ENCODE results near the gene ATP11C. TPM values are rescaled to one million over a fixed set of nuclear protein-coding genes. Genes with fewer than 3 reads are reported as not detected.

Gene ATP11C
- polyA plus RNA-seq, 3 donors, result 1.6 to 6.7 (median 2.5) TPM

DNA sequence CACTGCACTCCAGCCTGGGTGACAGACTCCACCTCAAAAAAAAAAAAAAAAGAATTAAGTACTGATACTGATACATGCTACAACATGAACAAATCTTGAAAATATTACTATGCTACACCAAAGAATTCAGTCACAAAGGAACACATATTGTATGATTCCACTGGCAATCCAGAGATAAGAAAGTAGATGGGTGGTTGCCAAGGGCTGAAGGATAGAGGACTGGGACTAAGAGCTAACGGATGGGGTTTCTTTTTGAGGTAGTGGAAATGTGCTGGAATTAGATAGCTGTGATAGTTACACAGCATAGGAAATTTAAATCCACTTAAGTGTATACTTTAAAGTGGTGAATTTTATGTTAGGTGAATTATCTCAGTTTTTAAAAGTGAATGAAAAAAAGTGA, 12.5 kb downstream of the ATP11C start:
- Mint-ChIP-seq H3K4me3 (no peak overlapping the region), H3K27me3 (ENCODE audit: low read depth in 3 of 3) (peaks cover 0 to 2% (median 0%) of the 10 kb centered on the region in 3 donors), H3K36me3 (peaks cover 5% of the 10 kb centered on the region in 2 donors), H3K27ac (no peak overlapping the region), H3K9me3 (peaks cover 0 to 6% (median 2%) of the 10 kb centered on the region in 7 donors), H3K4me1 (peaks cover 25% of the 10 kb centered on the region)
- no peaks in the 10 kb centered on the region for H3K27me3 ChIP-seq (ENCODE audit: control insufficient read depth in 2 of 2, insufficient read depth in 2 of 2, low read length in 2 of 2)
- no peaks in the 10 kb centered on the region for H3K9me3 ChIP-seq (replicated peaks in 1 of 2; ENCODE audit: control insufficient read depth in 1 of 2, insufficient read depth in 1 of 2, low read length in 2 of 2)
- WGBS (ENCODE audit: insufficient coverage), result no CpG with 5 or more reads among the region's 1 CpG
- no peak overlapping the region for H3K27ac ChIP-seq (ENCODE audit: low read depth in 1 of 2, low read length in 2 of 2)
- no peaks in the 10 kb centered on the region for H3K36me3 ChIP-seq (replicated peaks in 1 of 2; ENCODE audit: control insufficient read depth in 1 of 2, insufficient read depth in 2 of 2, low read length in 2 of 2)
- H4K20me1 ChIP-seq (ENCODE audit: insufficient read depth, low read length), result peaks cover 24% of the 10 kb centered on the region
- no peaks in the 10 kb centered on the region for H3K79me2 ChIP-seq (ENCODE audit: insufficient read depth, low read length)
- H3K4me3 ChIP-seq (replicated peaks in 1 of 3; ENCODE audit: low read depth in 2 of 3, low read length in 3 of 3), result no peak overlapping the region
- no peak overlapping the region for H3K4me2 ChIP-seq (replicated peaks; ENCODE audit: extremely low read depth, low read length, poor library complexity, severe bottlenecking)
- no peak overlapping the region for H2AFZ ChIP-seq (ENCODE audit: insufficient read depth, low read depth, low read length, poor library complexity, severe bottlenecking)
- H3K4me1 ChIP-seq (ENCODE audit: control insufficient read depth in 1 of 2, insufficient read depth in 2 of 2, low read length in 2 of 2), result peaks cover 7 to 12% of the 10 kb centered on the region in 2 donors
- TF ChIP-seq, protein P1, sequence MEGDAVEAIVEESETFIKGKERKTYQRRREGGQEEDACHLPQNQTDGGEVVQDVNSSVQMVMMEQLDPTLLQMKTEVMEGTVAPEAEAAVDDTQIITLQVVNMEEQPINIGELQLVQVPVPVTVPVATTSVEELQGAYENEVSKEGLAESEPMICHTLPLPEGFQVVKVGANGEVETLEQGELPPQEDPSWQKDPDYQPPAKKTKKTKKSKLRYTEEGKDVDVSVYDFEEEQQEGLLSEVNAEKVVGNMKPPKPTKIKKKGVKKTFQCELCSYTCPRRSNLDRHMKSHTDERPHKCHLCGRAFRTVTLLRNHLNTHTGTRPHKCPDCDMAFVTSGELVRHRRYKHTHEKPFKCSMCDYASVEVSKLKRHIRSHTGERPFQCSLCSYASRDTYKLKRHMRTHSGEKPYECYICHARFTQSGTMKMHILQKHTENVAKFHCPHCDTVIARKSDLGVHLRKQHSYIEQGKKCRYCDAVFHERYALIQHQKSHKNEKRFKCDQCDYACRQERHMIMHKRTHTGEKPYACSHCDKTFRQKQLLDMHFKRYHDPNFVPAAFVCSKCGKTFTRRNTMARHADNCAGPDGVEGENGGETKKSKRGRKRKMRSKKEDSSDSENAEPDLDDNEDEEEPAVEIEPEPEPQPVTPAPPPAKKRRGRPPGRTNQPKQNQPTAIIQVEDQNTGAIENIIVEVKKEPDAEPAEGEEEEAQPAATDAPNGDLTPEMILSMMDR (IDR thresholded peaks at IDR 0.05), result no peak
- no peak overlapping the region for H3K9ac ChIP-seq (ENCODE audit: insufficient read depth, low read length, poor library complexity, severe bottlenecking)
- no peak for DNase-seq
- intact Hi-C loops (cut with micrococcal nuclease), result no loop called here

DNA sequence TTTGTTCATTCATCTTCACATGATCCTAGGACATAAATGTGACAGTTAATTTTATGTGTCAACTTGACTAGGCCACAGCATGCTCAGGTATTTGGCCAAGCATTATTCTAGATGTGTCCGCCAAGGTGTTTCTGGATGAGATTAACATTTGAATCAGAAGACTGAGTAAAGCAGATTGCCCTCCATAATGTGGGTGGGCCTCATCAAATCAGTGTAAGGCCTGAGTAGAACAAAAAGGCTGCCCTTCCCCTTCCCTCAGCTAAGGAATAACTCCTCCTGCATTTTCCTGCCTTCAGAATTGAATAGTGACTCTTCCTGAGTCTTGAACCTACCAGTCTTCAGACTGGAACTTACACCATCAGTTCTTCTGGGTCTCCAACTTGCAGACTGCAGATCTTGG, 18.4 kb downstream of the ATP11C start:
- Histone ChIP-seq H3K27me3 (ENCODE audit: control insufficient read depth in 2 of 2, insufficient read depth in 2 of 2, low read length in 2 of 2) (no peaks in the 10 kb centered on the region), H3K9me3 (replicated peaks in 1 of 2; ENCODE audit: control insufficient read depth in 1 of 2, insufficient read depth in 1 of 2, low read length in 2 of 2) (no peaks in the 10 kb centered on the region), H3K9ac (ENCODE audit: insufficient read depth, low read length, poor library complexity, severe bottlenecking) (no peak overlapping the region), H2AFZ (ENCODE audit: insufficient read depth, low read depth, low read length, poor library complexity, severe bottlenecking) (no peak overlapping the region), H3K36me3 (replicated peaks in 1 of 2; ENCODE audit: control insufficient read depth in 1 of 2, insufficient read depth in 2 of 2, low read length in 2 of 2) (no peaks in the 10 kb centered on the region), H3K27ac (ENCODE audit: low read depth in 1 of 2, low read length in 2 of 2) (no peak overlapping the region), H3K4me1 (ENCODE audit: control insufficient read depth in 1 of 2, insufficient read depth in 2 of 2, low read length in 2 of 2) (peaks cover 7 to 8% of the 10 kb centered on the region in 2 donors), H3K4me2 (replicated peaks; ENCODE audit: extremely low read depth, low read length, poor library complexity, severe bottlenecking) (no peak overlapping the region), H3K79me2 (ENCODE audit: insufficient read depth, low read length) (peaks cover 6% of the 10 kb centered on the region), H3K4me3 (replicated peaks in 1 of 3; ENCODE audit: low read depth in 2 of 3, low read length in 3 of 3) (no peak overlapping the region), H4K20me1 (ENCODE audit: insufficient read depth, low read length) (peaks cover 5% of the 10 kb centered on the region)
- WGBS (ENCODE audit: insufficient coverage), result no CpG with 5 or more reads among the region's 1 CpG
- H3K27ac Mint-ChIP-seq, result no peak overlapping the region
- DNase-seq, result no peak
- peaks cover 0 to 2% (median 0%) of the 10 kb centered on the region in 3 donors for H3K27me3 Mint-ChIP-seq (ENCODE audit: low read depth in 3 of 3)
- peaks cover 23% of the 10 kb centered on the region for H3K4me1 Mint-ChIP-seq
- H3K9me3 Mint-ChIP-seq, result no peaks in the 10 kb centered on the region
- no peaks in the 10 kb centered on the region for H3K36me3 Mint-ChIP-seq
- intact Hi-C loops (cut with micrococcal nuclease), result no loop called here
- TF ChIP-seq, protein P1 (IDR thresholded peaks at IDR 0.05), result no peak
- H3K4me3 Mint-ChIP-seq, result no peak overlapping the region
